NCI-H146 treated with DMSO at 0.1 percent for 48 hours (cell line): ENCODE data around the gene FUT1.
"Not testable (repeated sequence)": the region's sequence is repeated elsewhere in the genome, so short reads cannot be mapped to it uniquely, and the experiment has no call there.

Experiments used
- DNase-seq: peaks from one replicate; lab custom pipeline; 2025; ENCODE audit not compliant: unreplicated experiment; lab: John Stamatoyannopoulos, UW

Gene FUT1

DNA sequence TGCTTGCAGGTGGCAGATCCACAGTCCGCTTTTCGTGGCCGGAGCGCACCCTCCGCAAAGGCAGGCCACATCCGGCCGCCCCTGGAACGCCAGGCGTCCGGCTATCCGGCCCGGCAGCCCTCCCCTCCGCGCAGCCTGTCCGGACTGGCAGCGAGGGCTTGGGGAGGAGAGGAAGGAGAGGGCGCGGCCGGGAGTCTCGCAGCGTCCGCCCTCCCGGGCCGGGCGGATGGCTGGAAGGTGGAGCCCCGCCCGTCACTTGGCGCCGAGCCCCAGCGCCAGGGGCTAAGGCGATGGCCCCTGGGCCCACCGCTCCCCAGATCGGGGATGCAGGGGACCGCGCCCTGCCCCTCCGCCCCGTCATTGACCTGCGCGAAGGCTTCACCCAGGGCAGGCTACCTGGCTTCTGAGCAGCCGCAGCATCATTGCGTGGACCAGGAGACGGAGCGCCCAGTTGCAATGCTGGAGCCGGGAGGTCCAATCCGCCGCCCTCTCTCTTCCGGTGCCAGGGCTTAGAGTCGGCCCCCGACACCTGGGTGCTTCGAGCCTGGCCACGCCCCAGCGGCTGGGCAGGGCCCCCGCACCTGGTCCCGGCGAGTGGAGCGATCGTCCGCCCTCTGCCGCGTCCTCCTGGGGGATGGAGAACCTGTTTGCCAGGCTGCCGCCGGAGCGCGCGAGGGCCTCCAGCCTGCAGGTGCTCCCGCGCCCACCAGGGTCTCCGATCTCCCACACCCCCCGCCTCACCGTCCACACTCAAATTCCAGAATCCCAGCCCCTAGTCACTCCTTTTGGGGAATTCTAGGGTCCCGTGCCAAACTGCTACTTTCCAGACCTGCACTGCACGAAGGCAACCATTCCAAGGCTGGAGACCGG, at the start of gene FUT1:
Gene FUT1, minus strand, starts transcription at position 146 of the 870 bp plus-strand sequence. CDS start 1,360 bp downstream, outside the sequence.
- DNase-seq, result peak; percentile 95

DNA sequence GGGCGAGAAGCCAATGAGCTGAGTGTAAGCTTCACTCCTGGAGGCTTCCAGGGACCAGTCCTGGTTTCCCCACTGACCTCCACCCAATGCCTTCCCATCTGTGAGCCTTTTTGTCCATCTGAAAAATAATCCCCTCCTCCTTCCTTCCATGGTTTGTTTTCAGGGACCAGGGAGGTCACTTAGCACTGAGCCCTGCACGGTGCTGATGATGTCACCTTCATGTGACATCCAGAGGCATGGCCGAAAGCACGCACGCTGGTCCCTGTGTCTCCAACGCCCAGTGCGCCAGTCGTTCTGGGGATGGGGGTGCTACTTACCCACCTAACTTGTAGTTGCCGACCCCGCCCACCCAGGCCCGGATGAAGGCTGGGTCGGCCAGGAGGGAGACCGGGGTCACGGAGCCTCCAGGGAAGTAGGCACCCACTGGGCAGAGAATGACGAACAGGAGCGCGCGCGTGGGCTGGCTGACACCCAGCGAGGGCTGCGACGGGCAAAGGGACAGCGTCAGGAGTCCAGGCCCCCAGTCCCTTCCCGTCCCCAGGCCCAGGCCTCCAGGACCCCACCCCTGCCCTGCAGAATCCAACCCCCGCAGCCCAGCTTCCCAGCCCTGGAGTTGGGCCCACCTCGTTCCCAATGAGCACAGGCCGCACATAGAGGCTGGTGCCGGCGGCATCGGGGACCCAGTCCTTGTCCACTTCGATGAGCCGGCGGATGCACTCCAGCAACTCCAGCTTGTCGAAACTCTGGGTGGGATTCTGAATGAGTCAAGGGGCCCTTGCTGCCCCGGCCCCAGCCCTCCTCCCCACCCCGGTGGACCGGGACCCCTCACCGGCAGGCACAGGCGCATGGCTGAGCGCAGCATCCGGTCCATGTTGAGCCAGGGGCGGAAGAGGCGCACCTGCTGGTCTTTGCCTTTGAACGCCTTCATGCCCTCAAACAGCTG, 47.2 kb upstream of the FUT1 start:
- DNase-seq, result no peak

DNA sequence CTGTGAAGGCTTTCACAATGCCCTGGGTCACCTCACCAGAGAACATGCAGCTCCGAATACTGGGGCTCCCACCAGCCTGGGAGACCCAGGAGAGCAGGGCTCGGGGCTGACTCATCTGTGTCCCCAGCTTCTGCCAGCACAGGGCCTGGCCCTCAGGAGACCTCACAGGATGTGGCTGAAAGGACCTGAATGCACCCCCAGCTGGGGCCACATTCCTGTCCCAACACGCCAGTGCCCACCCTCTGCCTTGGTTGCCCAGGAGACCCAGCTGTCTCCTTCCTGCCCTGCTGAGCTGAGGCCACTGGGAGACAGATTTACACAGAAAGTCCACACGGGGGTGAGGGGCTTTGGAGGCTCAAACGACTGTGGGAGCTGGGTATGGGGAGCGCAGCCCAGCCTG, 46.5 kb upstream of the FUT1 start:
- peak; percentile 35 for DNase-seq

DNA sequence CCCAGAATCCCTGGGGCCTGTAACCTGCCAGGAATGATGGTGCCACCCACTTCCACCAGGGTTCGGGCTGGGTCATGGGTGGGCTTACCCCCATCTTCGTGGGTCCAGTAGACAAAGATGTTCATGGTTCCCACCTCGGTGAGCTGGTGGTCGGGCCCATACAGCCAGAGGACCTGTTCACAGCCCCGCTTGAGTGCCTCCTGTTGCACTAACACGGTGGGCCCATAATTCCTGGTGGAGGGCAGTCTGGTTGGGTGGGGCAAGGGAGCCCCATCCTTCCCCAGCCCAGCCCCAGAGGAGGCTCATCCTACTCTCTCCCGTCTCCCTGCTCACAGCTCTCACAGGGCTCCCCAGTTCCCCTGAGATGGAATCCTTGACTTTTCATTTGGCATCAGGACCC, 44.7 kb upstream of the FUT1 start:
- DNase-seq, result no peak

DNA sequence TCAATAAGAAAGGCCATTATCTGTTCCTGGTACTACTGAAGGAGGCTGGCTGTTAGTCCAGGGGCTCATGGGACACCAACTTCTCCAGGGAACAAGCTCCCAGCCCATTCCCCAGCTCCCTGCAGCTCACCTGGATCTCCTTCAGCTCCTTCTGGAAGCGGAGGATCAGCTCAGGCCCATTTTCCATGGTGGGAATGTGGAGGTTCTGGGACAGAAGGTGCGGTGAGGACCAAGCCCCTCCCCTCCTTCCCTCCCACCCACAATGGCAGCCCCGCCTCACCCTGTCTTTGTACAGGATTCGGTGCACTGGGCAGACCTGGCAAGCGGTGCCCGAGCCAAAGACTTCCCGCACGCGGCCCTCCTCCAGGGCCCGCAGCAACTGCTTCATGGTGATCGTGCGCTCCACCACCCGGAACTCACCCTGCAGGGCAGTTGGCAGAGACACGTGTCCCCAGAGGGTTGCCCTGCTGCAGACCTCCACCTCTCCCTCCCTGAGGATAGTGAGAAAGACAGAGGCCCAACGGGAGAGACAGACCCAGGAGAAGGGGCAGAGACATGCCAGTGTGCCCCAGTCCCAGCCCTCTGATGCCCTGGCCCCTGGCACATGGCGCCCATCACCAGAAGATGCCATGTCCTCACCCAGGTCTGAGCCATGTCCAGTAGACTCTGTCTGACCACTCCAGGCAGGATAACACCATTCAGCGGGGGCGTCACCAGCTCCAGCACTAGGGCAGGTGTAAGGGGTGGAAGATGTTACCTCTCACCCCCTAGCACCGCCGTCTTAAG, 44.0 kb upstream of the FUT1 start:
- DNase-seq, result no peak

DNA sequence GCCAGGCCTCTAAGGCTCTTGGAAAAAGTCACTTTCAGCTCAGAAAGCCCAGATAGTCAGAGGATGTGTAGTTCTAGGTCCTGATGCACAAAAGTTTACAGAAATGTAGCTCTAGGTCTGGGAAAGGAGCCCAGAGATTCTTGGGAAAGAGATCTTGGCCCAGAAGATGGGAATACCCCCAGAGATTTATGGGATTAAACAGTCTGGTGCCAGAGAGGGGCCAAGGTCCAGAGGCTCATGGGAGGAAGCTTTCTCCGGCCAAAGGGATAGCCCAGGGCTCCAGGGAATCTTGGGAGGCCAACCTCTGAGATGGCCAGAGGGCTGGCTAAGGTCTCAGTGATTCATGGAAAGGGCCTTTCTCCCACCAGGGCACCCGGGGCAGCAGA, 43.2 kb upstream of the FUT1 start:
- DNase-seq, result no peak

DNA sequence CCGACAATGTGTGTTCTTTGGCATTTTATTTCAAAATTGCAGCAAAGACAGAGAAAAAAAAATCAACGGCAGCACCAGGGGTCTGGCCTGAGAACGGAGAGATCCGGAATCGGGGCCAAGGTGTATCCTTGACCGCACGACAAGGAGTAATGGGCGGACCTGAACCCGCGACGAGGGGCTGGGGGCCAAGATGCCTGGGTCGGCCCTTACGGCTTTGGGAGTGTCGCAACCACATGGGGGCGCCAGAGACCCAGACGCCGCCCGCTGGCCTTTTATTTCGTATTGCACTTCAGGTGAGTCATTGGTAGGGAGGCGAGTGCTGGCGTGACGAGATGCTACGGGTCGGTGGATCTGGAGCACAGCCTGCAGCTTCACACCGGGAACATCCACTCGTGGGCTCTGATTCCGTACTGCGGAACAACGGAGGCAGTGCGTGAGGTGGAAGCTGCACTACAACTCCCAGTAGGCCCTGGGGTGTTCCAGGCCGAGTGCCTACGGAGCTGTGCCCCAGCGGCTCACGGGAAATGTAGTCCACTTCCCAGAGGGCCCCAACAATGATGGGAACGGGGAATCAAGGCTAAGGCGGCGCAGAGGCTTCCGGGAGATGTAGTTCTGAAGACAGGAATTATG, 42.7 kb upstream of the FUT1 start:
- DNase-seq, result peak; percentile 42

DNA sequence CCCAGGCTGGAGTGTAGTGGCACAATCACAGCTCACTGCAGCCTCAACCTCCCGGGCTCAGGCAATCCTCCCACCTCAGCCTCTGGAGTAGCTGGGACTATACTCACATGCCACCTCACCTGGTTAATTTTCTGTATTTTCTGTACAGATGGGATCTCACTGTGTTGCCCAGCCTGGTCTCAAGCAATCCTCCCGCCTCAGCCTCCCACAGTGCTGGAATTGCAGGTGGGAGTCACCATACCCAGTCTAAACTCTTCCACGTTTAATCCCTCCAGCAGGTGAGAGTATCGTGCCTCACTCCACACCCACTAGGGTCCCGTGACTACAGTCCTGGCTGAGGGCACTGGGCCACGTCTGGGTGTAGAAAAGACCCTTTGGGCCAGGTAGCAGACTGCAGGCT, 41.9 kb upstream of the FUT1 start:
- no peak for DNase-seq

DNA sequence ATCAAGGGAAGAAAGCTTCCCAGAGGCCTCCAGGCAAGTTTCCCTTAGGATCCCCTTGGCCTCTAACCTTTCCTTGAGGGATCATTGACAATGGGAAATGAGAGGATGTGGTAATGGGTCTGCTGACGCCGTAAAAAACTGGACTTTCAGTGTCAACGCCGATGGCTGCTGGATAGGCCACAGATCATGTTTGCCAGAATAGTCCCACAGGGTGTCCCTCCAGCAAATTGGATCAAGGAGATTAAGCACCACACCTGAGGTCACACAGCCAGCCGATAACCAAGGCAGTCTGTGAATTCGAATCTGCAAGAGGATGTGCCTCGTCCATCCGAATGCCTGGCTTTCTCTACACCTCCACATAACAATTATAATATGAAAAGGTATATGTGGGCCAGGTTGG, 40.8 kb upstream of the FUT1 start:
- no peak for DNase-seq

DNA sequence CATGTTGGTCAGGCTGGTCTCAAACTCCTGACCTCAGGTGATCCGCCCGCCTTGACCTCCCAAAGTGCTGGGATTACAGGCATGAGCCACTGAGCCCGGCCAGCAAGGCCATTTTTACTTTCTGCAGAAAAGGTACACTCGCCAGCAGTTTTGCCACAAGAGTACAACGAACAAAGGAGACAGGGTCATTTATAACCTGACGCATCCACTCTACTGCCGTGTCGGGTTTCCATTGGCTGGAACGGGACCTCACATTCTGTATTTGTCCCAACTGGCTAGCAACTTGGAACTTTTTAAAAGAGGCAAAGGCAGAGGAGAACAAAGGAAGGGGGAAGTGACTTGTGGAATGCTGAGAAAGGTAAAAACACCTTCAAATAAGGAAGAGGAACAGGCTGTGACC, 34.9 kb upstream of the FUT1 start:
- not testable (repeated sequence) for DNase-seq

DNA sequence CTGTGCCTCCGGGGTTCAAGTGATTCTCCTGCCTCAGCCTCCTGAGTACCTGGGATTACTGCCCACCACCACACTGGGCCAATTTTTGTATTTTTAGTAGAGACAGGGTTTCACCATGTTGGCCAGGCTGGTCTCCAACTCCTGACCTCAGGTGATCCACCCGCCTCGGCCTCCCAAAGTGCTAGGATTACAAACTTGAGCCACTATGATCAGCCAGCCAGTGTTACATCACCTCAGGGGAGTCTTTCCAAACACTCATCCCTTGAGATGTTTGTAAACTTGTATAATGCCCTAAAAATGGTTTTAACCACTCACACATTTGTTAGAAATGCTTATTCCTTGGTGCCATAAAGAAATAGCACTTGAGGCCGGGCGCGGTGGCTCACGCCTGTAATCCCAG, 34.0 kb upstream of the FUT1 start:
- DNase-seq, result not testable (repeated sequence)

DNA sequence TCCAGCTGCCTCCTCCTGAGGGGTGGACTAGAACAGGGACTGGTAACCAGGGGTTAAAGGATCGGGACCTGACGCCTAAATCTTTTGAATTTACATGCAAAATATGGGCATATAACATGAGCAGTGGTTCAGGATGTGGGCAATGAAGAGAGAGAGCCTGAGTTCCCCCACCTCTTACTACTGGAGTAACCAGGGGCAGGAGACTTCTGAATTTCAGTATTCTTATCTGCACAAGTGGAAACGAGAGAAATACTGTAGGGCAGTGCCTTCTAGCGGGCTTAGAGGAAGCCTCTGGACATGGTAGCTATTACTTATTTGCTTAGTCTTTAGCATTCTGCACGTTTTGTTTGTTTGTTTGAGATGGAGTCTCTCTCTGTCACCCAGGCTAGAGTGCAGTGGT, 32.1 kb upstream of the FUT1 start:
- peak; percentile 29 for DNase-seq

DNA sequence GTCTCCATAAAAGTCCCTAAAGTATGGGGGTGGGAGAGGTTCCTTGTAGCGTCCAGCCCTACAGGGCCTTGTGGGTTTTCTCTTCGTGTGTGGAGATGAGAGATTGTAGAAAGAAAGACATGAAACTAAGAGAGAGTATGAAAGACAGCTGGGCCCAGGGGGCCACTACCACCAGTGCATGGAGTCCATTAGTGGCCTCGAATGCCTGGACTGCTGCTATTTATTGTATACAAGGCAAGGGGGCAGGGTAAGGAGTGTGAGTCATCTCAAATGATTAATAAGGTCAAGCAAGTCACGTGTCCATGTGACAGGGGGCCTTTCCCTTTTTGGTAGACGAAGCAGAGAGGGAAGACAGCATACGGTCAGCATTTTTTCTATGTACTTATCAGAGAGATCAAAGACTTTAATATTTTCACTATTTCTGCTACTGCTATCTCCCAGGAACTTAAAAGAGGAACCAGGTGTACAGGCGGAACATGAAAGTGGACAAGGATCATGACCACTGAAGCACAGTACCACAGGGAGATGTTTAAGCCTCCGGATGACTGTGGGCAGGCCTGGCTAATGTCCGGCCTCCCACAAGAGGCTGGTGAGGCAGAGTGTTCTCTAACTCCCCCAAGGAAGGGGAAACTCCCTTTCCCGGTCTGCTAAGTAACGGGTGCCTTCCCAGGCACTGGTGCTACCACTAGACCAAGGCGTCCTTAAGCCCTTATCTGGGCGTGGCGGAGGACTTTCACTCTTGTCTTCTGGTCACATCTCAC, 28.4 kb upstream of the FUT1 start:
- DNase-seq, result no peak

DNA sequence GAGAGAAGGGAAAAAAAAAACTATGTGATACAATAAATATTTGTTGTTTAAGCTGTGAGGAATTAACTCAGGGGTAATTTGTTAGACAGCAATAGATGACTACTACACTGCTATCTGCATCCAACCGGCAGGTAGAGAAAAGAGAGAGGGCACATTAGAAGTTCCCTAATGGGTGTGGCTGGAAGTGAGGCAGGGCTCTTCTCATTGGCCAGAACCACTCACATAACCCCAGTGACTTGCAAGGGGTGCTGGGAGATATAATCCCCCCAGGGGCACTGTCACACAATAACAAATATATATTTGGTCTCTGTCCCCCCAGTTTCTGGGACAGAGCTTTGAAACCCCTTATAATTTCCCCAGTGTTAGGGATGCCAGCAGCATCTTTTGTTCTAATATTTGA, 27.2 kb upstream of the FUT1 start:
- no peak for DNase-seq

DNA sequence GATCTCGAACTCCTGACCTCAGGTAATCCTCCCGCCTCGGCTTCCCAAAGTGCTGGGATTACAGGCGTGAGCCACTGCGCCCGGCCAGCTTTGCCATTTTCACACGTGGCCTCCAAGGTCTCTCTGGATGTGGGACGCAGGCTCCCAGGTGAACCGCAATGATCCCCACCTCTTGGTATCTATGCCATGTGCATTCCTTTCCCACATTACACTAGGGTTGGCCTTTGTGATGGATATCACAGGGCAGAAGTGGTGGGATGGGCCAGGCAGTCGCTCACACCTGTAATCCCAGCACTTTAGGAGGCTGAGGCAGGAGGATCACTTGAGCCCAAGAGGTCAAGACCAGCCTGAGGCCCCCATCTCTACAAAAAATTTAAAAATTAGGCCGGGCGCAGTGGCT, 25.3 kb upstream of the FUT1 start:
- no peak for DNase-seq

DNA sequence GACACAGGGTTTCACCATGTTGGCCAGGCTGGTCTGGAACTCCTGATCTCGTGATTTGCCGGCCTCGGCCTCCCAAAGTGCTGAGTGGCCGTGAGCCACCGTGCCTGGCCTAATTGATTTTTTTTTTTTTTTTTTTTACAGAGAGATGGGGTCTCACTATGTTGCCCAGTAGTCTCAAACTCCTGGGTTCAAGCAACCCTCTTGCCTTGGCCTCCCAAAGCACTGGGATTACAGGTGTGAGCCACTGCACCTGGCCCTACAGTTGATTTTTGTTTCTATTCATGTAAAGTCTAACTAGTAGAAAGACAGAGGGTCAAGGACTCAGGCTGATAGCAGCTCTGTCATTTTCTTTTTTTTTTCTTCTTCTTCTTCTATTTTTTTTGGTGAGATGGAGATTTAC, 24.7 kb upstream of the FUT1 start:
- DNase-seq, result no peak

DNA sequence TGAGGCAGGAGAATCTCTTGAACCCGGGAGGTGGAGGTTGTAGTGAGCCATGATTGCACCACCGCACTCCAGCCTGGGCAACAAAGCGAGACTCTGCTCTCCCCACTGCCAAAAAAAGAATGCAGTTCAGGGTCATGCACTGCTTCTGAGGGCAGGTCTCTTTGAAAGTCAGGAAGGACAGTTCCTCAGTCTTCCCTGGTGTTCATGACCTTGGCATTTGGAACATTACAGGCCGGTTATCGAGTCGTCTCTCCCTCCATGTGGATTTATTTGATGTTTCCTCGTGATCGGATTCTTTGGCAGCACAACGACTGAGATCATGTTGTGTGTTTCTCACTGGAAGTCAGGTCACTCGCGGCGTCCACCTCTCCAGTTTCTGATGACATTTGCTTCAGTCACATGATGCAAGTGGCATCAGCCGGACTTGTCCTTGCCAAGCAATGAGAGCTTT, 20.1 kb upstream of the FUT1 start:
- DNase-seq, result no peak

DNA sequence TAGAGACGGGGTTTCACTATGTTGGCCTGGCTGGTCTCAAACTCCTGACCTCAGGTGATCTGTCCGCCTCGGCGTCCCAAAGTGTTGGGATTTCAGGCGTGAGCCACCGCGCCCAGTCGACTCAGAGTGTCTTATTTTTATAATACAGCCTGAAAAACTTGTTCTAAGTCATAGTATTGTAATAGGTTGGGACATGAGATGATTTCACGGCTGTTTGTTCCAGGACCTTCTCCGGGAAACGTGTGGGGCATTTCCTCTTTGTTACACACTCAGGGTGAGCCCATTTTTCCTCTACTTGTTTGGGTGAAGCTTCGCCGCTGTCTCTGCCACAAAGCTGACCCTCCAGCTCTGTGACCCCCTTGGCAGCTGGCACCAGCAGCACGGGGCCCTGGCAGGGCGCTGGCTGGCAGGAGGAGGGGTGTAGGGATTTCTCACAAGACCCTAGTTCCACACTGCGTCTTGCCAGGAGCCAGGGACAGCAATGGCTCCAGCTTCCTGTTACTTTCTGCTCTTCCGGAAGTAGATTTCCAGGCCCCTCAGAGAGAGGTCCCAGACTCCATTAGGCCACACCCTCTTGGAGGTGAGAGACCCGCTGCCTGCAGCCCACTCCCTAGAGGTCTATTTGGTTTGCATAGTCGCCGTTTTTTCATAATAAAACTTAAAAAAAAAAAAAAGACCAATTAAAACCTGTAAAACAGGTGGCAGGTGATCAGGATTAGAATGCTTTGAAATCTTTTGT, 18.5 kb upstream of the FUT1 start:
- DNase-seq, result no peak

DNA sequence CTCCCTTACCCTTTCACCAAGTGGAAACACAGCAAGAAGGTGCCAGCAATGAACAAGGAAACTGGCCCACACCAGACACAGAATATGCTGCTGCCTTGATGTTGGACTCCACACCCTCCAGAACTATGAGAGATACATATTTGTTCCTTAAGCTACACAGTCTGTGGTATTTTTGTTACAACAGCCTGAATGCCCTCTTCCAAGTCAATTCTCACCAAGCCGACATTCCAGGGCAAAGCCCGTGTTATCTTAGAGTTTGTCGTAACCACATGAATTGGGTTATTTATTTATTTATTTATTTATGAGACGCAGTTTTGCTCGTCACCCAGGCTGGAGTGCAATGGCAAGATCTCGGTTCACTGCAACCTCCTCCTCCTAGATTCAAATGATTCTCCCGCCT, 17.8 kb upstream of the FUT1 start:
- no peak for DNase-seq
